ENCODE results near the gene CD248.

The CD248 gene

DNA sequence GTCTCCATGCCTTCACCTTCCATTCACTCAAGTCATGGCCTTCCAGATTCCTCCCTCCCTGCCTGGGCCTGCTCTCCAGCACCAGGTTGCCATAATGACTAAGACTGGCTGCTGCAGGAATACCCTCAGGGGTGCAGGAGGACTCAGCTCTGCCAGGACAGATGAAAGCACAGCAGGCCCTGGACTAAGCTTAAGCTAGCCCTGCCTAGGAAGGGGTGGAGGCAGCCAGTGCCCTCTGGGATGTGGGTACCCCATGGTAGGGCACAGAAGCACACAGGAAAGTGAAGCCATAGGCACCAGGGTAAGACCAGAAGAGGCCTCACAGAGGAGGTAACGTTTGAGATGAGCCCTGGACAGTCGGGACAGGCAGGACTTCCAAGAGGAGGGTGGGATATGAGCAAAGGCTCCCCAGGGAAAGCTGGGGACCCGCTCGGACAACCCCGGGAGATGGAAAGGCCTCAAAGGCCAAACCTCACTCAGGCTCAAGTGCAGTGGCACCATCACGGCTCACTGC is 22.4 kb upstream of the CD248 start:
- Histone ChIP-seq H3K36me3 (ENCODE audit: control insufficient read depth, low read depth, low read length) (peaks cover 23% of the 10 kb centered on the region), H3K27me3 (ENCODE audit: control insufficient read depth, insufficient read depth, low read length) (no peaks in the 10 kb centered on the region), H3K9me3 (ENCODE audit: control insufficient read depth, low read depth, low read length) (no peaks in the 10 kb centered on the region), H3K4me3 (ENCODE audit: low read length) (no peak overlapping the region), H3K9ac (ENCODE audit: low read length) (no peak overlapping the region), H3K27ac (ENCODE audit: low read length) (no peak overlapping the region), H3K4me1 (ENCODE audit: control insufficient read depth, low read depth, low read length) (peaks cover 11% of the 10 kb centered on the region)

DNA sequence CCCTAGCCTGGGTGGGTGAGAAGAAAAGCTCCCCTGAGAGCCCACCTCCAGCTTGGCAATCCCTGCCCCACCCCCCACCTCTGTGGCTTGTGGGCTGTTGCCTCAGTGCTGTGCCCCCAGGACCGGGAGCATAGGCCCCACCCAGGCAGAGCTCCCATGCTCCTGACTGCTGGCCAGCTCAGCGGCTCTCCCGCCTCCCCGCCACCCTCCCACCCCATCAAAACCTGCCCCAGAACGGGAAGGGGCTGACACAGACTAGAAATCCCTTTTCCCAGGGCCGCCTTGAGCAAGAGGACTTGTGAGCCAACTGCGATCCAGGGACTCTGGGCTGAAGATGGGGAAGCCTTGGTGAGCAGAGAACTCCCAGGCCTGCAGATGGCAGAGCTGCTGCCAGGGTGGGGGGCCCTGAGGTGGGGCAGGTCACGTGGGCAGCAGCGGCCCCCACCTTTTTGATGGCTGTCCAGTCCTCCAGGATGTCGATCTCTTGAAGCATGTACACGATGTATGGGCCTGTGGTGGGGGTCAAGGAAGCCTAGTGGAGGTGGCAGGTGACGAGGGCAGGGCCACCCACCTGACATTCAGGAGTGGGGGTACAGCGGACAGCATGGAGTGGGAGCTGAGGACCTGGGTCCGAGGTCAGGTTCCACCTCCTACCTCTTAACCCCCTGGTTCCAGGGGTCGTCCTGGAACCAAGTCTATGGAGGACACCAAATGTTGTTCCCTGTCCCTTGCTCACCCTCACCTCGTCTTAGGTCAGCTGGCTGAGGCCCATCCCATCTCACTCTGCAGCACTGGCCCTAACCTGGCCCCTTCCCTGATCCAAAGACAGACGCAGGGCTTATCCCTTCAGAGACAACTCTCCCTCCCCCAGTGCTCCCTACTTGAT is 21.7 kb upstream of the CD248 start:
- Histone ChIP-seq H3K4me3 (ENCODE audit: low read length) (no peak overlapping the region), H3K4me1 (ENCODE audit: control insufficient read depth, low read depth, low read length) (peaks cover 10% of the 10 kb centered on the region), H3K27me3 (ENCODE audit: control insufficient read depth, insufficient read depth, low read length) (no peaks in the 10 kb centered on the region), H3K9me3 (ENCODE audit: control insufficient read depth, low read depth, low read length) (no peaks in the 10 kb centered on the region), H3K9ac (ENCODE audit: low read length) (no peak overlapping the region), H3K36me3 (ENCODE audit: control insufficient read depth, low read depth, low read length) (peaks cover 23% of the 10 kb centered on the region), H3K27ac (ENCODE audit: low read length) (no peak overlapping the region)

- H3K9me3 ChIP-seq (ENCODE audit: control insufficient read depth, low read depth, low read length), result no peaks in the 10 kb centered on the region
- no peak overlapping the region for H3K9ac ChIP-seq (ENCODE audit: low read length)
- H3K4me1 ChIP-seq (ENCODE audit: control insufficient read depth, low read depth, low read length), result peaks cover 10% of the 10 kb centered on the region
- H3K27me3 ChIP-seq (ENCODE audit: control insufficient read depth, insufficient read depth, low read length), result no peaks in the 10 kb centered on the region
- H3K4me3 ChIP-seq (ENCODE audit: low read length), result no peak overlapping the region
- peak overlapping the region; percentile 30 for H3K27ac ChIP-seq (ENCODE audit: low read length)
- H3K36me3 ChIP-seq (ENCODE audit: control insufficient read depth, low read depth, low read length), result peaks cover 23% of the 10 kb centered on the region
These were observed 20.5 kb upstream of the CD248 start for GRCh38 chr11:66337103-66337899.

DNA sequence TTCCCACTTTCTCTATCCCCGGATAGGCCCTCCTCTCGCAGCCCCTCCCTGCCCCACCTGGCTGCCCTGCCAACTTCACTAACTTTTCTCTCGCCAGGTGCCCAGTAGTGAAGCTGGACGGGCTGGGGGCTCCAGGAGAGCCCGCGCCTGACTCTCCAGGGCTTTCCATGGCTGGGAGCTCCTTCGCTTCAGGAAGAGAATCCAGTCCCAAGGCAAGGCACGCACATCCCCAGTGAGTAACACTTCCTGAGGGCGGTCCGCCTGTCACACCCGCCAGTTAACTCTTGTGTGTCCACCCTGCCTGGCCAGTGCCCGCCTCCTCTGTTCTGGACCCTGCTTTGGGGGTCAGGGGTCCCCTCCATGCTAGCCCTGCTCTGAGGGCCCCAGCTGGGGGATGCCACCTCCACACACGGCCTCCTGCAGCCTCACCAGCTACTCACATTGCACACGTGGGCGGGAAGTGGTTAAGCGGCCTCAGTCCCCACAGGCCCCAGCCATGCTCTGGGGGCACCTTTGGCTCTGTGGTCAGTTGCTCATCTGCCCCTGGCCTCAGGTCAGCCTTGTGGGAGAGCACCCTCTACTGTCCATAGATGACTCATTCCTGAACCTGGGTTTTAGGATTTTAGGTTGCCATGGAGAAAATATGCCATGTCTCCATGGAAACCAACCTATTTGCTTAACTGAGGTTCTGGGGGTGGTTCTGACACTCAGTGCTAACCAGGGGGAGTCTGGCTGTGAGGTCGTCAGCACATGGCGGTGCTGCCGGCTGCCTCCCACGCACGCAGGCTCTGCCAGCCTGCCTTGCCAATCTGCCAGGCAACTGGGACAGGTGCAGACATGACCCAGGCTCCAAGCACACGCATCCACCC is 19.6 kb upstream of the CD248 start, which contains the start of gene RIN1:
TSS of gene RIN1 (minus strand) at position 201 of the 869 bp plus-strand sequence. CDS start at position 169, 32 bp downstream.
- Histone ChIP-seq H3K9ac (ENCODE audit: low read length) (peak within 1 kb of the TSS; percentile 11), H3K27me3 (ENCODE audit: control insufficient read depth, insufficient read depth, low read length) (no peaks in the 10 kb centered on the region), H3K9me3 (ENCODE audit: control insufficient read depth, low read depth, low read length) (no peaks in the 10 kb centered on the region), H3K4me1 (ENCODE audit: control insufficient read depth, low read depth, low read length) (peaks cover 10% of the 10 kb centered on the region), H3K36me3 (ENCODE audit: control insufficient read depth, low read depth, low read length) (peaks cover 17% of the 10 kb centered on the region), H3K4me3 (ENCODE audit: low read length) (peak within 1 kb of the TSS; percentile 62), H3K27ac (ENCODE audit: low read length) (peak within 1 kb of the TSS; percentile 30)

- H3K9ac ChIP-seq (ENCODE audit: low read length), result peak overlapping the region; percentile 11
- peak overlapping the region; percentile 62 for H3K4me3 ChIP-seq (ENCODE audit: low read length)
- H3K9me3 ChIP-seq (ENCODE audit: control insufficient read depth, low read depth, low read length), result no peaks in the 10 kb centered on the region
- H3K36me3 ChIP-seq (ENCODE audit: control insufficient read depth, low read depth, low read length), result peaks cover 15% of the 10 kb centered on the region
- no peak overlapping the region for H3K27ac ChIP-seq (ENCODE audit: low read length)
- peaks cover 10% of the 10 kb centered on the region for H3K4me1 ChIP-seq (ENCODE audit: control insufficient read depth, low read depth, low read length)
- no peaks in the 10 kb centered on the region for H3K27me3 ChIP-seq (ENCODE audit: control insufficient read depth, insufficient read depth, low read length)
These were observed 18.8 kb upstream of the CD248 start for GRCh38 chr11:66335531-66336233.

DNA sequence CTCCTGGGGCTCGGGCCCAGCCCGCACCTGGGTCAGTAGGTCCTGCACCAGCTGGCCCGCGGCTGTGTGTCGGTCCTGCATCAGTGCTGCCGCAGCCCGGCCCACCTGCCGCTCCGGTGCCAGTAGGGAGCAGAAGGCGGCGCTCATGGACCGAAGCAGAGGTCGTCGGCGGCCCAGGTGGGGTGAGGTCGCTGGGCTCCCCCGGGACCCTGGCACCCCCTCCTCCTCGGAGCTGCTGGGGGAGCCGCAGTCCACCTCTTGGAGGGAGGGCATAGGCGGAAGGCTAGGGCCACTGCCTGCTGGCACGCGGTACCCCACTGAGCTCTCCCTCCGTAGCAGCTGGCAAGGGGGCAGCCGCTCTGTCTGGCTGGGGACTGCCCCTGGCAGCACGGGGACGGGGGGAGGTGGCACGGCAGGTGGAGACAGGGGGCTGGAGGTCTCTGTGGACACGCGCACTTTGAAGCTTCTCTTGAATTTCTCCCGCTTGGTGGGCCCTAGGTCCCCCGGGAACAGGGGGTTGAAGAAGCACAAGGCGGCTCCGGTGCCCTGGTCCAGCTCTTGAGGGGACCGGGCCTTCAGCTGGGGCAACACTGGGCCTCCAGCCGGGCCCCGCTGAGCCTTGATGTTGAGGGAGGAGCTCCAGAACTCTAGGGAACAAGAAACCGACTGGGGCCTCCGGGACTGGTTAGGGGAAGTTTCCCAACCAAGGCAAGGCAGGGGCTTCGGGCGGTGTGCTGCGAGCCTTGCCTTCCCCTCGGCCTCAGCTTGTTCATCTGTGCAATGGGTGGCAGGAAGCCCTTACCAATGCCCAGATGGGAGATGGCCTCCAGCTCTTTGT is 18.0 kb upstream of the CD248 start:
- Histone ChIP-seq H3K36me3 (ENCODE audit: control insufficient read depth, low read depth, low read length) (peaks cover 15% of the 10 kb centered on the region), H3K9me3 (ENCODE audit: control insufficient read depth, low read depth, low read length) (no peaks in the 10 kb centered on the region), H3K27ac (ENCODE audit: low read length) (no peak overlapping the region), H3K4me3 (ENCODE audit: low read length) (peak overlapping the region; percentile 62), H3K27me3 (ENCODE audit: control insufficient read depth, insufficient read depth, low read length) (no peaks in the 10 kb centered on the region), H3K4me1 (ENCODE audit: control insufficient read depth, low read depth, low read length) (peaks cover 10% of the 10 kb centered on the region), H3K9ac (ENCODE audit: low read length) (no peak overlapping the region)

DNA sequence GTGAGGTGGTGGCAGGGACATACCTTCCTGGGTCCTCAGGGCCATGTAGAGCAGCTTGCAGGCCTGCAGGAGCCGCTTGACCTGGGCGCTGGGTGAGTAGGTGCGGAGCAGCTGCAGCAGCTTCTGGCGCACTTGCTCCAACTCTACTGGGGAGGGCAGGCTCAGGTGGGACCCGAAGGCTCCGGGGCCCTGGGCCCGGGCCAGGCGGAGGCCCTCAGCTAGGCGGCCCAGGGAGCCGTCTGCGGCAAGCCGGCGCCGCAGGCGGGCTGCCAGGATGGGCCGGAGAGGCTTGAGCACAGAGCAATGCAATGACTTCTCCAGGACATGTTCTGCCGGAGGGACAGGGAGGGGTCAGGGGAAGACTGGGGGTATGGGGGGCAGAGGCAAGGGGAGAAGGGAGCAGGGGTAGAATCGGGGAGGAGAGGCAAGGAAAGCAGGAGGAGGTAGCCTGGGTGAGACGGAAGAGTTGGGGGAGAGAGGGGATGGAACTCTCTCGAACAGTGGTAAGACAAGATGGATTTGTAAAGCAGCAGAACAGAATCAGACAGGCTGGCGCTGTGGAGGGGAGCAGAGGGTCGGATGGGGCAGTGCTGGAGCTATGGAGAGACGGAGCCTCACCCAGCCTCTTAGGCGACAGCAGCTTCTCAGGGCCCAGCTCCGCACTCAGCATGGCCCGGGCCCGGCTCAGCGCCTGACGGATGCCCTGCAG is 17.2 kb upstream of the CD248 start:
- Histone ChIP-seq H3K9ac (ENCODE audit: low read length) (no peak overlapping the region), H3K27me3 (ENCODE audit: control insufficient read depth, insufficient read depth, low read length) (no peaks in the 10 kb centered on the region), H3K9me3 (ENCODE audit: control insufficient read depth, low read depth, low read length) (no peaks in the 10 kb centered on the region), H3K4me1 (ENCODE audit: control insufficient read depth, low read depth, low read length) (peaks cover 10% of the 10 kb centered on the region), H3K4me3 (ENCODE audit: low read length) (no peak overlapping the region), H3K27ac (ENCODE audit: low read length) (no peak overlapping the region), H3K36me3 (ENCODE audit: control insufficient read depth, low read depth, low read length) (peaks cover 14% of the 10 kb centered on the region)

DNA sequence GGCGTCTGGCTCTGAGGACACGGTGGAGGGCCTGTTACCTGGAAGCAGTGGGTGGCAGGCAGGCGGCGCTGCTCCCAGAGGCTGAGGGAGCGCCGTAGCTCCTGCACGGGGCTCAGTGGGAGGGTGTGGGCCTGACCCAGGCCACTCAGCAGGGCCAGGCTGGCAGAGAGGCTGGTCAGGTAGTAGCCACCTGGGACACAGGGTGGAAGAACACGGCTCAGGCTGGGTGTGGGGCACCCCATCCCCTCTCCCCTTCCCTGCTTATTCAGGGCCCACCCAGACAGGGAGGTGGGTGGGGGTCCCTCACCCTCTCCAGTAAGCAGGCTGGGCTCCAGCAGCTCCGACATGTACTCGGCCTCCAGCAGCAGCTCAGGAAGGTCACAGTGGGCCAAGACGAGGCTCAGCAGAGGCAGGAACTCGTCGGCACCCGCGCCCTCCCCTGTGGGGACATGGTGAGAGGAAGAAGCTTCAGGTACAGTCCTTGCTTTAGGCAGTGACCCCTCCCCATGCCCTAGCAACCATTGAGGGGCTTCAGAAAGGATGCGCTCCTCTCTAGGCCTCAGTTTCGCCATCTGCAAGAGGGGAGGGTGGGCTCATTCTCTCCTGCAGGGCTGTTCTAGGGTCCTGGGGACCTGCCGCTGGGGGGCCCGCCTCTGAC is 16.5 kb upstream of the CD248 start:
- no peaks in the 10 kb centered on the region for H3K27me3 ChIP-seq (ENCODE audit: control insufficient read depth, insufficient read depth, low read length)
- no peak overlapping the region for H3K9ac ChIP-seq (ENCODE audit: low read length)
- H3K4me3 ChIP-seq (ENCODE audit: low read length), result no peak overlapping the region
- H3K9me3 ChIP-seq (ENCODE audit: control insufficient read depth, low read depth, low read length), result no peaks in the 10 kb centered on the region
- H3K36me3 ChIP-seq (ENCODE audit: control insufficient read depth, low read depth, low read length), result peaks cover 10% of the 10 kb centered on the region
- H3K27ac ChIP-seq (ENCODE audit: low read length), result no peak overlapping the region
- H3K4me1 ChIP-seq (ENCODE audit: control insufficient read depth, low read depth, low read length), result peaks cover 14% of the 10 kb centered on the region

DNA sequence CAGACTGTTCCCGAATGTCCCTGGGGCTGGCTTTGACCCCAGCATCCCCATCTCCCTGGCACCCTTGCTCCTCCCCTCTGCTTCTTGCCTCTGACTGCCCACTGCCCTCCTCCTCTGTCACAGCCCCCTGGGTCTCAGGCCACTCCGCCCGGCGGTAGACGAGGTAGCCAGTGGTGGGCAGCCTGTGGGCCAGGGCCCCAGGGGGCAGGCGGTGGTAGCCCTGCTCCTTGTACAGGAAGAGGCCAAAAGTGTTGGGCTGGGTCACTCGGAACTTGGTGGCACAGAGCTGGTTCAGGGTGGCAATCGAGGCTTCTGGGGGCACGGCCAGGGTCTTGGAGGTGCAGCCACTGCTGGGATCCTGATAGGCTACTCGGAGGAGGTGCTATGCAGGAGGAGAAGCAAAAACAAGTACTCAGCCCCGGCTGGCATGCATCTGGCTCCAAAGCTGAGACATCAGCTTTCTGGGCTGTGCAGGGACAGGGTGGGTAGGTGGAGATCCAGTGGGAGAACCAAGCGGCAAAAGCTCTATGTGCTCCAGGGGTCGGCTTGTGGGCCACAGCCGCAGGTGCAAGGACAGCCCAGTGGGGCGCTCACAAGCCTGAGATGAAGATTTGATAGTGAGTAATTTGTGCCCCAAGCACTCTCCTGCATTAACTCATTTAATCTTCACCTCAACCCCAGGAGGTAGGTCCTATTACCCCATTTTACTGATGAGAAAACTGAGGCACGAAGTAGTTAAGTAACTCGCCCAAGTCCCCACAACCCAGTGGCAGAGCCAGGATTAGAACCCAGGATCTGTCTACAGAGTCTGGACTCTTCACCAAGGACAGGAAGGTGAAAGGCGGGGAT is 15.8 kb upstream of the CD248 start:
- Histone ChIP-seq H3K4me3 (ENCODE audit: low read length) (no peak overlapping the region), H3K9ac (ENCODE audit: low read length) (no peak overlapping the region), H3K4me1 (ENCODE audit: control insufficient read depth, low read depth, low read length) (peaks cover 14% of the 10 kb centered on the region), H3K27ac (ENCODE audit: low read length) (no peak overlapping the region), H3K9me3 (ENCODE audit: control insufficient read depth, low read depth, low read length) (no peaks in the 10 kb centered on the region), H3K27me3 (ENCODE audit: control insufficient read depth, insufficient read depth, low read length) (peaks cover 5% of the 10 kb centered on the region), H3K36me3 (ENCODE audit: control insufficient read depth, low read depth, low read length) (peaks cover 6% of the 10 kb centered on the region)
